Right lobe of liver (tissue), 4 donors: Measurements from ENCODE around the gene RPL15.

Experiments used
- POLR2A ChIP-seq: fragments of 450-650 bp; IDR thresholded peaks from one replicate; pipeline ENCODE4 v1.6.1; 2017; ENCODE audit warnings: antibody characterized with exemption, mild to moderate bottlenecking
- TF ChIP-seq, protein P1 (sequence below), 4 donors: fragments of 200-600 bp in 3 of 4; fragments of 450-650 bp in 1 of 4; IDR thresholded peaks; one replicate each; pipeline versions ENCODE4 v1.5.1 to v1.8.0; 2016 to 2022; ENCODE audit warnings: antibody characterized with exemption in 4 of 4, mild to moderate bottlenecking in 2 of 4
- donor health status: DM: no; HTN: no; CAD: no.
- donor health status: DM: no; HTN: no; CAD: no.
- donor health status: DM: no; HTN: yes; CAD: no.

GRCh38 chr3:23940775-23941174, 23.8 kb downstream of the RPL15 start:
- TF ChIP-seq, protein P1, sequence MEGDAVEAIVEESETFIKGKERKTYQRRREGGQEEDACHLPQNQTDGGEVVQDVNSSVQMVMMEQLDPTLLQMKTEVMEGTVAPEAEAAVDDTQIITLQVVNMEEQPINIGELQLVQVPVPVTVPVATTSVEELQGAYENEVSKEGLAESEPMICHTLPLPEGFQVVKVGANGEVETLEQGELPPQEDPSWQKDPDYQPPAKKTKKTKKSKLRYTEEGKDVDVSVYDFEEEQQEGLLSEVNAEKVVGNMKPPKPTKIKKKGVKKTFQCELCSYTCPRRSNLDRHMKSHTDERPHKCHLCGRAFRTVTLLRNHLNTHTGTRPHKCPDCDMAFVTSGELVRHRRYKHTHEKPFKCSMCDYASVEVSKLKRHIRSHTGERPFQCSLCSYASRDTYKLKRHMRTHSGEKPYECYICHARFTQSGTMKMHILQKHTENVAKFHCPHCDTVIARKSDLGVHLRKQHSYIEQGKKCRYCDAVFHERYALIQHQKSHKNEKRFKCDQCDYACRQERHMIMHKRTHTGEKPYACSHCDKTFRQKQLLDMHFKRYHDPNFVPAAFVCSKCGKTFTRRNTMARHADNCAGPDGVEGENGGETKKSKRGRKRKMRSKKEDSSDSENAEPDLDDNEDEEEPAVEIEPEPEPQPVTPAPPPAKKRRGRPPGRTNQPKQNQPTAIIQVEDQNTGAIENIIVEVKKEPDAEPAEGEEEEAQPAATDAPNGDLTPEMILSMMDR (IDR thresholded peaks at IDR 0.05): no peak
- no peak for TF ChIP-seq POLR2A
